RWPE1 (cell line): Measurements from ENCODE around the gene CDKN1A.

Source experiments
- CTCF ChIA-PET: fragments of 350-600 bp; sonication (Branson Sonifier 250); formaldehyde crosslinking; extraction: SDS; loops from one replicate; lab custom pipeline; 2021; lab: Yijun Ruan, JAX
- POLR2A ChIA-PET: fragments of 400-600 bp; formaldehyde crosslinking; extraction: SDS; loops from one replicate; lab custom pipeline; 2020; ENCODE audit warnings: antibody characterized with exemption; ENCODE audit not compliant: low non-redundant PET; lab: Yijun Ruan, JAX
- DNase-seq: peaks from one replicate; pipeline ENCODE4 v3.0.0; 2012; ENCODE audit warnings: low spot score
- H3K27ac ChIP-seq: fragments of 450-650 bp; 2 replicates; pipeline ENCODE4 v1.5.1; 2017
- TF ChIP-seq, protein P1 (sequence below): fragments of 450-650 bp; conservative IDR thresholded peaks from 2 replicates; pipeline ENCODE4 v1.5.1; 2017; ENCODE audit warnings: low read depth, mild to moderate bottlenecking

Gene CDKN1A

DNA sequence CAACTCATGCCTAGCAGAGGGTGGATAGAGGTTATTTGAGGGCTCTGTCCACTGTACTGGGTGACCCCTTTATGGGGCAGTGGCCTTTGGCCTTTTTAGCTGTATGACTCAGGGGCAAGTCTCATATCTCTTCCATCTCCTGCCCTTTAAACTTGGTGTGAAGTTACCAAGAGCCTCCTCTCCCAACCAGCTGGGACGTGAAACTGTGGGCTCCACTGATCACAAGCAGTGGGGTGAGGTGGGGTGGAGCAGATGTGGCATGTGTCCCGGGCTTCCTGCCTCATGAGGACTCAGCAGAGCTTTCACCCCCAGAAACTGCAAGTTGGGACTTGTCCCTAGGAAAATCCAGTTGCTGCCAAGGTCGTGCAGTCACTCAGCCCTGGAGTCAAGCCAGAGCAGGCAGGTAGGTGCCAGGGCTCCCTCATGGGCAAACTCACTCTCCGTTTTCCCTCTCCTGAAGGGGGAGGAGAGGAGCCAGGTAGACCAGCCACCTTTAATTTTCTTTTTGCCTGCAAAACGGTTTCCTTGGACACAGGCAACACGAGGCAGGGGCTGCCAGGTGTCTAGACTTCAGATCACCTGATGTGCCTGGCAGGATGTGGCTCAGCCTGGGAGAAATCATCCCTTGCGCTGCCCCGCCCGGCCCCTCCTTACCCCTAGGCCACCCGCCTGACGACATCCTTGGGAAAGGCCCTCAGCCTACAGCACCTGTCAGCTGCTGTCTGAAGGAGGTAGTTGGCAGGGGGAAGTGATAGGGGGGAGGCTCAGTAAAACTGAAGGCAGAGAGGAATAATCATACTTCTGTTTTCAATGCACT lies 4.0 kb downstream of the CDKN1A start:
- POLR2A ChIA-PET, result interaction anchor here (0.6 kb wide), 1 partner anchor 487 kb away, joined by 5 read pairs; the partner anchor contains the start of gene PIM1
- DNase-seq, result peak; percentile 83
- CTCF ChIA-PET, result interaction anchor here (0.5 to 1.7 kb wide), 7 partner anchors 42 to 972 kb away, joined by 3 to 9 read pairs (median 3); no protein-coding TSS in a partner anchor
- peak overlapping the region; percentile 99 for H3K27ac ChIP-seq
- TF ChIP-seq, protein P1, sequence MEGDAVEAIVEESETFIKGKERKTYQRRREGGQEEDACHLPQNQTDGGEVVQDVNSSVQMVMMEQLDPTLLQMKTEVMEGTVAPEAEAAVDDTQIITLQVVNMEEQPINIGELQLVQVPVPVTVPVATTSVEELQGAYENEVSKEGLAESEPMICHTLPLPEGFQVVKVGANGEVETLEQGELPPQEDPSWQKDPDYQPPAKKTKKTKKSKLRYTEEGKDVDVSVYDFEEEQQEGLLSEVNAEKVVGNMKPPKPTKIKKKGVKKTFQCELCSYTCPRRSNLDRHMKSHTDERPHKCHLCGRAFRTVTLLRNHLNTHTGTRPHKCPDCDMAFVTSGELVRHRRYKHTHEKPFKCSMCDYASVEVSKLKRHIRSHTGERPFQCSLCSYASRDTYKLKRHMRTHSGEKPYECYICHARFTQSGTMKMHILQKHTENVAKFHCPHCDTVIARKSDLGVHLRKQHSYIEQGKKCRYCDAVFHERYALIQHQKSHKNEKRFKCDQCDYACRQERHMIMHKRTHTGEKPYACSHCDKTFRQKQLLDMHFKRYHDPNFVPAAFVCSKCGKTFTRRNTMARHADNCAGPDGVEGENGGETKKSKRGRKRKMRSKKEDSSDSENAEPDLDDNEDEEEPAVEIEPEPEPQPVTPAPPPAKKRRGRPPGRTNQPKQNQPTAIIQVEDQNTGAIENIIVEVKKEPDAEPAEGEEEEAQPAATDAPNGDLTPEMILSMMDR, result no peak

DNA sequence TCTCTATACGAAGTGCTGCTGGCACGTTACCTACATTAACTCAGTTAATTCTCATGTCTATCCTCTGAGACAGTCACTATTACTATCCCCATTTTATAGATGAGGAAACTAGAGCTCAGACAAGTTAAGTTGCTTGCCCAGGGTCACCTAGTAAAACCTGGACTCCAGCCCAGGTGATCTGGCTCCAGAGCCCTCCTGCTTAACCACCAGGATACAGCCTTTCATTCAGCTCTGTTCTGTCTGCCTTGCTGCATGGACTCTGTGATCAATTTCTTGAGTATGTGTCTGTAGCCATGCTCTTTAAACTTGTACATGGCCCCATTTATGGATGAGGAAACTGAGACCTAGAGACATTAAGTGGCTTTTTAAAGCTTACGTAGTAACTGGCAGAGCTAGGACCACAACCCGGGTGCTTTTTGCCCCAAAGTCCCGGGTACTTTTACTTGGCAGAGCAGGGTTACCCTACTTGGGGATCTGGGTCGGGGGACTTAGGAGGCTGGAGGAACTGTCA lies 4.7 kb downstream of the CDKN1A start:
- peak overlapping the region; percentile 99 for H3K27ac ChIP-seq
- ChIA-PET POLR2A (no interaction called here), CTCF (interaction anchor here (0.5 to 1.7 kb wide), 5 partner anchors 41 to 973 kb away, joined by 3 to 9 read pairs (median 6); no protein-coding TSS in a partner anchor)
- no peak for DNase-seq
- TF ChIP-seq, protein P1, result no peak

DNA sequence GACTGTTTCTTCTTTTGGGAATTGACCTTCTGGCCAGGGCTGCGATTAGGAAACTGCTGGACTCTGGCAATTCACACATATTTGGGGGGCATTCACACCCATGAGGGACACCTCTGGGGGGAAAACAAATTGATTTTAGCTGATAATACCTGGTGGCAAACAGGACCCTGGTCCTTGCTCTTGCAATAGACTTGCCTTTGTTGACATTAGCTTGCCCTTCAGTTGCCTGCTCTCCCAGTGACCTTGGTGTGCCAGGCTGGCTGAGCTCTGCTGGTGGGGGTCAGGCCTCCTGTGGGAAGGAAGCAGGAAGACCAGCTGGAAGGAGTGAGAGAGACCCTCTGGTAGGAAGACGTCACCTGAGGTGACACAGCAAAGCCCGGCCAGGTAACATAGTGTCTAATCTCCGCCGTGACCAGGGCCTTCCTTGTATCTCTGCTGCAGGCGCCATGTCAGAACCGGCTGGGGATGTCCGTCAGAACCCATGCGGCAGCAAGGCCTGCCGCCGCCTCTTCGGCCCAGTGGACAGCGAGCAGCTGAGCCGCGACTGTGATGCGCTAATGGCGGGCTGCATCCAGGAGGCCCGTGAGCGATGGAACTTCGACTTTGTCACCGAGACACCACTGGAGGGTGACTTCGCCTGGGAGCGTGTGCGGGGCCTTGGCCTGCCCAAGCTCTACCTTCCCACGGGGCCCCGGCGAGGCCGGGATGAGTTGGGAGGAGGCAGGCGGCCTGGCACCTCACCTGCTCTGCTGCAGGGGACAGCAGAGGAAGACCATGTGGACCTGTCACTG lies 5.3 kb downstream of the CDKN1A start:
- ChIA-PET CTCF (interaction anchor here (0.5 to 2.1 kb wide), 4 partner anchors 41 to 75 kb away, joined by 4 to 9 read pairs (median 6); no protein-coding TSS in a partner anchor), POLR2A (no interaction called here)
- peak overlapping the region; percentile 99 for H3K27ac ChIP-seq
- TF ChIP-seq, protein P1, result no peak
- DNase-seq, result no peak

DNA sequence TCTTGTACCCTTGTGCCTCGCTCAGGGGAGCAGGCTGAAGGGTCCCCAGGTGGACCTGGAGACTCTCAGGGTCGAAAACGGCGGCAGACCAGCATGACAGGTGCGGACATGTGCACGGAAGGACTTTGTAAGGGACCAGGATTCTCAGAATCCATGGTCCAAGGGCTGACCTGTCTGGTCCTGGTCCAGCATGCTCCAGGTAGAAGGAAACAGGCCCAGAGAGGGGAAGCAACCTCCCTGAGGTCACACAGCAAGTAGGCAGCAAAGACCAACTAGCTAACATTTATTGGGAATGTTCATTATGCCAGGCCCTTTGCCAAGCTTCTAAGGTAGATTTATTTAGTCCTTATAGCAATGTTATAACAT lies 5.9 kb downstream of the CDKN1A start:
- ChIA-PET POLR2A (no interaction called here), CTCF (interaction anchor here (0.7 to 2.1 kb wide), 2 partner anchors 40 to 75 kb away, joined by 4 to 9 read pairs; no protein-coding TSS in a partner anchor)
- H3K27ac ChIP-seq, result peak overlapping the region; percentile 99
- DNase-seq, result no peak
- TF ChIP-seq, protein P1, result no peak

DNA sequence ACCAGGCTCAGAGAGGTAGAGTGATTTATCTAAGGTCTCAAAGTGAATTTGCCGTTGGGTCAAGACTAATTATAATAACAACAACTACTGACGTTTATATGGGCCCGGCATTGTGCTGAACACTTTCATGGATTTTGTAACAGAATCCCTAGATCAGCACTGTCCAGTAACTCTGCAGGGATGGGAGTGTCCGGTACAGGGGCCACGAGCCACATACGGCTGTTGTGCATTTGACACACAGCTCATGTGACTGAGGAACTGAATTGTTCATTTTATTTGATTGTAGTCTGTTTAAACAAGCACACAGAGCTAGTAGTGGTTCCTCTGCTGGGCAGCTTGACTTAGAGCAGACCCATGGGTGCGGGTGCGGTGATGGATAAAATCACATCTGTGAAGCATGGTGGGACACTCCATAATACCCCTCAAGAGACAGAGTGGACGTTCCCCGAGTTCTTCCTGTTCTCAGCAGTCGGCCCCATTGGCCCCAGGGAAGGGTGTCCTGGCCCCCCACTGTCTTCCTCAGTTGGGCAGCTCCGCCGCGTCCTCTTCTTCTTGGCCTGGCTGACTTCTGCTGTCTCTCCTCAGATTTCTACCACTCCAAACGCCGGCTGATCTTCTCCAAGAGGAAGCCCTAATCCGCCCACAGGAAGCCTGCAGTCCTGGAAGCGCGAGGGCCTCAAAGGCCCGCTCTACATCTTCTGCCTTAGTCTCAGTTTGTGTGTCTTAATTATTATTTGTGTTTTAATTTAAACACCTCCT lies 6.8 kb downstream of the CDKN1A start:
- TF ChIP-seq, protein P1, result no peak
- CTCF ChIA-PET, result interaction anchor here (2.1 kb wide), 1 partner anchor 74 kb away, joined by 9 read pairs; no protein-coding TSS in a partner anchor
- POLR2A ChIA-PET, result interaction anchor here (0.6 kb wide), 2 partner anchors 139 to 271 kb away, joined by 3 read pairs; no protein-coding TSS in a partner anchor
- H3K27ac ChIP-seq, result peak overlapping the region; percentile 99
- no peak for DNase-seq
